Neural cell (in vitro differentiated cells): ENCODE results near the gene NRROS. TPM values are rescaled to one million over a fixed set of nuclear protein-coding genes. Genes with fewer than 3 reads are reported as not detected.
A peak's percentile ranks its signal among the peaks of the same experiment; 100 is the strongest.

Experiments
- H2AFZ ChIP-seq: fragments of 200-600, 300-800 bp; sonication (generic), shearing (Covaris generic); 2 replicates; pipeline ENCODE4 v1.6.0; 2014; ENCODE audit warnings: low read depth, mild to moderate bottlenecking, antibody characterized with exemption, low read length, moderate library complexity
- H3F3A ChIP-seq: fragments of 200-600 bp; shearing (Covaris generic); 2 replicates; pipeline ENCODE4 v1.6.1; 2016; ENCODE audit warnings: mild to moderate bottlenecking, moderate library complexity, mixed read lengths, antibody characterized with exemption, low read length; ENCODE audit not compliant: insufficient read depth, poor library complexity, severe bottlenecking
- H3K27ac ChIP-seq: fragments of 200-600, 300-800 bp; sonication (generic), shearing (Covaris generic); 2 replicates; pipeline ENCODE4 v1.5.1; 2014; ENCODE audit warnings: mild to moderate bottlenecking, low read length, moderate library complexity
- H3K27me3 ChIP-seq: fragments of 300-800, 200-600 bp; sonication (generic), shearing (Covaris generic); 2 replicates; pipeline ENCODE4 v1.6.0; 2014; ENCODE audit warnings: mild to moderate bottlenecking, low read depth, low read length, moderate library complexity; ENCODE audit not compliant: insufficient read depth
- H3K36me3 ChIP-seq: fragments of 300-800, 200-600 bp; sonication (generic), shearing (Covaris generic); 2 replicates; pipeline ENCODE4 v1.5.1; 2014; ENCODE audit warnings: mild to moderate bottlenecking, antibody characterized with exemption, low read length, moderate library complexity; ENCODE audit not compliant: insufficient read depth
- H3K4me2 ChIP-seq: fragments of 300-800, 200-600 bp; sonication (generic), shearing (Covaris generic); 2 replicates; pipeline ENCODE4 v1.6.0; 2014; ENCODE audit warnings: mild to moderate bottlenecking, low read length
- H3K4me3 ChIP-seq: fragments of 300-800, 200-600 bp; sonication (generic), shearing (Covaris generic); 2 replicates; pipeline ENCODE4 v1.5.1; 2014; ENCODE audit warnings: mild to moderate bottlenecking, low read length, moderate library complexity
- H3K79me2 ChIP-seq: fragments of 200-600 bp; shearing (Covaris generic); replicated peaks from 2 replicates; pipeline ENCODE4 v1.6.0; 2014; ENCODE audit warnings: mild to moderate bottlenecking, low read length, moderate library complexity; ENCODE audit not compliant: insufficient read depth
- H3K9ac ChIP-seq: fragments of 300-800, 200-600 bp; sonication (generic), shearing (Covaris generic); 2 replicates; pipeline ENCODE4 v1.6.1; 2016; ENCODE audit warnings: mild to moderate bottlenecking, low read length, mixed read lengths
- H3K9me2 ChIP-seq: fragments of 200-600 bp; shearing (Covaris generic); 2 replicates; pipeline ENCODE4 v1.6.1; 2016; ENCODE audit warnings: mild to moderate bottlenecking, low read length, mixed read lengths; ENCODE audit not compliant: insufficient read depth
- H3K9me3 ChIP-seq: fragments of 200-600, 300-800 bp; sonication (generic), shearing (Covaris generic); 2 replicates; pipeline ENCODE4 v1.6.1; 2016; ENCODE audit warnings: mild to moderate bottlenecking, mixed run types, low read length, moderate library complexity, mixed read lengths
- H4K20me1 ChIP-seq: fragments of 200-600 bp; shearing (Covaris generic); 2 replicates; pipeline ENCODE4 v1.6.1; 2016; ENCODE audit warnings: mild to moderate bottlenecking, mixed run types; ENCODE audit not compliant: insufficient read depth
- EP300 ChIP-seq: fragments of 450-650 bp; conservative IDR thresholded peaks from 2 replicates; pipeline ENCODE4 v1.6.1; 2014; ENCODE audit warnings: antibody characterized with exemption, mild to moderate bottlenecking, moderate library complexity; ENCODE audit not compliant: poor library complexity, severe bottlenecking
- EZH2 ChIP-seq: fragments of 200-600, 300-800 bp; shearing (Covaris generic), sonication (generic); IDR thresholded peaks from 2 replicates; pipeline ENCODE4 v1.6.1; 2014; ENCODE audit warnings: antibody characterized with exemption, low read length, borderline replicate concordance, mild to moderate bottlenecking; ENCODE audit not compliant: insufficient read depth, poor library complexity, severe bottlenecking
- MXI1 ChIP-seq: fragments of 450-650 bp; conservative IDR thresholded peaks from 2 replicates; pipeline ENCODE4 v1.6.1; 2014; ENCODE audit warnings: antibody characterized with exemption, mild to moderate bottlenecking; ENCODE audit not compliant: poor library complexity, severe bottlenecking
- POLR2AphosphoS5 ChIP-seq: IDR thresholded peaks from 2 replicates; pipeline ENCODE4 v1.6.1; 2012
- RAD21 ChIP-seq: fragments of 450-650 bp; conservative IDR thresholded peaks from 2 replicates; pipeline ENCODE4 v1.6.1; 2014; ENCODE audit warnings: antibody characterized with exemption, mild to moderate bottlenecking, moderate library complexity
- SMC3 ChIP-seq: fragments of 450-650 bp; conservative IDR thresholded peaks from 2 replicates; pipeline ENCODE4 v1.6.1; 2014; ENCODE audit warnings: antibody characterized with exemption, mild to moderate bottlenecking, moderate library complexity; ENCODE audit not compliant: poor library complexity
- TAF1 ChIP-seq: IDR thresholded peaks from 2 replicates; pipeline ENCODE4 v1.6.1; 2012; ENCODE audit warnings: low read depth
- polyA plus RNA-seq: library from polyadenylated mRNA; depleted of rRNA; stranded (reverse); fragments of >200 nt; gene quantifications from 2 replicates; pipeline ENCODE4 v1.2.3, GENCODE V29; 2014
- TF ChIP-seq, protein P1 (sequence below): IDR thresholded peaks from 2 replicates; pipeline ENCODE4 v1.6.1; 2012; ENCODE audit warnings: borderline replicate concordance
- TF ChIP-seq, protein P2 (sequence below): fragments of 450-650 bp; IDR thresholded peaks from 2 replicates; pipeline ENCODE4 v1.5.1; 2014; ENCODE audit warnings: antibody characterized with exemption, mild to moderate bottlenecking, moderate library complexity; ENCODE audit not compliant: poor library complexity, severe bottlenecking

Gene NRROS
- polyA plus RNA-seq, 1 donor from 2014 or later = not detected

GRCh38 chr3:196631682-196632045, 7.8 kb upstream of the NRROS start:
- Histone ChIP-seq H4K20me1 (no peaks in the 10 kb centered on the region), H3F3A (no peaks in the 10 kb centered on the region), H3K4me2 (peak overlapping the region; percentile 88), H3K9ac (peak overlapping the region; percentile 91), H2AFZ (peak overlapping the region; percentile 92), H3K9me3 (no peaks in the 10 kb centered on the region), H3K27me3 (no peaks in the 10 kb centered on the region), H3K4me3 (peak overlapping the region; percentile 79), H3K79me2 (no peaks in the 10 kb centered on the region), H3K36me3 (no peaks in the 10 kb centered on the region), H3K9me2 (no peaks in the 10 kb centered on the region), H3K27ac (peak overlapping the region; percentile 93)
- TF ChIP-seq, protein P1, sequence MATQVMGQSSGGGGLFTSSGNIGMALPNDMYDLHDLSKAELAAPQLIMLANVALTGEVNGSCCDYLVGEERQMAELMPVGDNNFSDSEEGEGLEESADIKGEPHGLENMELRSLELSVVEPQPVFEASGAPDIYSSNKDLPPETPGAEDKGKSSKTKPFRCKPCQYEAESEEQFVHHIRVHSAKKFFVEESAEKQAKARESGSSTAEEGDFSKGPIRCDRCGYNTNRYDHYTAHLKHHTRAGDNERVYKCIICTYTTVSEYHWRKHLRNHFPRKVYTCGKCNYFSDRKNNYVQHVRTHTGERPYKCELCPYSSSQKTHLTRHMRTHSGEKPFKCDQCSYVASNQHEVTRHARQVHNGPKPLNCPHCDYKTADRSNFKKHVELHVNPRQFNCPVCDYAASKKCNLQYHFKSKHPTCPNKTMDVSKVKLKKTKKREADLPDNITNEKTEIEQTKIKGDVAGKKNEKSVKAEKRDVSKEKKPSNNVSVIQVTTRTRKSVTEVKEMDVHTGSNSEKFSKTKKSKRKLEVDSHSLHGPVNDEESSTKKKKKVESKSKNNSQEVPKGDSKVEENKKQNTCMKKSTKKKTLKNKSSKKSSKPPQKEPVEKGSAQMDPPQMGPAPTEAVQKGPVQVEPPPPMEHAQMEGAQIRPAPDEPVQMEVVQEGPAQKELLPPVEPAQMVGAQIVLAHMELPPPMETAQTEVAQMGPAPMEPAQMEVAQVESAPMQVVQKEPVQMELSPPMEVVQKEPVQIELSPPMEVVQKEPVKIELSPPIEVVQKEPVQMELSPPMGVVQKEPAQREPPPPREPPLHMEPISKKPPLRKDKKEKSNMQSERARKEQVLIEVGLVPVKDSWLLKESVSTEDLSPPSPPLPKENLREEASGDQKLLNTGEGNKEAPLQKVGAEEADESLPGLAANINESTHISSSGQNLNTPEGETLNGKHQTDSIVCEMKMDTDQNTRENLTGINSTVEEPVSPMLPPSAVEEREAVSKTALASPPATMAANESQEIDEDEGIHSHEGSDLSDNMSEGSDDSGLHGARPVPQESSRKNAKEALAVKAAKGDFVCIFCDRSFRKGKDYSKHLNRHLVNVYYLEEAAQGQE = peak; percentile 1
- TF ChIP-seq, protein P2, sequence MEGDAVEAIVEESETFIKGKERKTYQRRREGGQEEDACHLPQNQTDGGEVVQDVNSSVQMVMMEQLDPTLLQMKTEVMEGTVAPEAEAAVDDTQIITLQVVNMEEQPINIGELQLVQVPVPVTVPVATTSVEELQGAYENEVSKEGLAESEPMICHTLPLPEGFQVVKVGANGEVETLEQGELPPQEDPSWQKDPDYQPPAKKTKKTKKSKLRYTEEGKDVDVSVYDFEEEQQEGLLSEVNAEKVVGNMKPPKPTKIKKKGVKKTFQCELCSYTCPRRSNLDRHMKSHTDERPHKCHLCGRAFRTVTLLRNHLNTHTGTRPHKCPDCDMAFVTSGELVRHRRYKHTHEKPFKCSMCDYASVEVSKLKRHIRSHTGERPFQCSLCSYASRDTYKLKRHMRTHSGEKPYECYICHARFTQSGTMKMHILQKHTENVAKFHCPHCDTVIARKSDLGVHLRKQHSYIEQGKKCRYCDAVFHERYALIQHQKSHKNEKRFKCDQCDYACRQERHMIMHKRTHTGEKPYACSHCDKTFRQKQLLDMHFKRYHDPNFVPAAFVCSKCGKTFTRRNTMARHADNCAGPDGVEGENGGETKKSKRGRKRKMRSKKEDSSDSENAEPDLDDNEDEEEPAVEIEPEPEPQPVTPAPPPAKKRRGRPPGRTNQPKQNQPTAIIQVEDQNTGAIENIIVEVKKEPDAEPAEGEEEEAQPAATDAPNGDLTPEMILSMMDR = no peak
- TF ChIP-seq POLR2AphosphoS5 = no peak

DNA sequence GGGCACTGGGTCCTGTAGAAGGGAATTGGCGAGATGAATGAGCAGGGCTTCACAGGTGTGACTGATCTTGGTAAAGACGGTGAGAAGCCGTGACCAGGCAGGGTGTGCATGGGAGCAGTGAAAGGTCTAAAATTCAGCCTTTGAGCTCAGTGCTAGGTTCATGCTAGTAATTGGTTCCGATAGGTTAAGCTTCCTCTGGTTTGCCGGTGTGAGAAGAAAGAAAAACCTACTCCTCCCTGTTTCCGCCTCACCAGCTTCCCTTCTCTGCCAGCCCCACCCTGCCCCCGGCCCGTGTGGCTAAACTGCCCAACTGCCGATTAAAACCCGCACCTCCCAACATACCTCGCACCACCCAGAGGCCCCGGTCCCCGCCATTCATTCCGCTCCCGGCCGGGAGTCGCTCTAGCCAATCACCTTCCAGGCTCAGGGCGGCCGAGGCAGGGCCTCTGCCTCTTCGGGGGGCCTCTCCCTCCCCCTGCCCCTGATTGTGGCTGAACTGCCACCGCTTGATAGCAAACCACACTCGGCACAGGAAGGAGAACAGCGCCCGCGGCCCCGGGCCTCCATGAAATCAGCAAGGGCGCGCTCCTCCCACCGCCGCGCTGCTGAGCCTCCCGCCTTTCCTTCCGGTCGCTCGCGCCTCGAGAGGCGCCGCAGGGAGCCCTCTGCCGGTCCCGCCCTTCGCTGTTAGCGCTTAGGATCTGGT, 7.3 kb upstream of the NRROS start:
- Histone ChIP-seq H3K9ac (peak overlapping the region; percentile 91), H3K9me2 (no peaks in the 10 kb centered on the region), H3K9me3 (no peaks in the 10 kb centered on the region), H3K36me3 (no peaks in the 10 kb centered on the region), H3K27ac (peak overlapping the region; percentile 93), H3K4me3 (peak overlapping the region; percentile 79), H3F3A (no peaks in the 10 kb centered on the region), H3K27me3 (no peaks in the 10 kb centered on the region), H3K4me2 (peak overlapping the region; percentile 88), H4K20me1 (no peaks in the 10 kb centered on the region), H2AFZ (peak overlapping the region; percentile 92), H3K79me2 (no peaks in the 10 kb centered on the region)
- TF ChIP-seq, protein P2 = peak; percentile 40
- TF ChIP-seq SMC3 (peak; percentile 46), TAF1 (peak; percentile 54), EZH2 (no peak), RAD21 (no peak), POLR2AphosphoS5 (peak; percentile 78), MXI1 (peak; percentile 40), EP300 (peak; percentile 36)
- TF ChIP-seq, protein P1 = peak; percentile 66
